ENCODE data around the gene NDUFV1.

Gene NDUFV1

DNA sequence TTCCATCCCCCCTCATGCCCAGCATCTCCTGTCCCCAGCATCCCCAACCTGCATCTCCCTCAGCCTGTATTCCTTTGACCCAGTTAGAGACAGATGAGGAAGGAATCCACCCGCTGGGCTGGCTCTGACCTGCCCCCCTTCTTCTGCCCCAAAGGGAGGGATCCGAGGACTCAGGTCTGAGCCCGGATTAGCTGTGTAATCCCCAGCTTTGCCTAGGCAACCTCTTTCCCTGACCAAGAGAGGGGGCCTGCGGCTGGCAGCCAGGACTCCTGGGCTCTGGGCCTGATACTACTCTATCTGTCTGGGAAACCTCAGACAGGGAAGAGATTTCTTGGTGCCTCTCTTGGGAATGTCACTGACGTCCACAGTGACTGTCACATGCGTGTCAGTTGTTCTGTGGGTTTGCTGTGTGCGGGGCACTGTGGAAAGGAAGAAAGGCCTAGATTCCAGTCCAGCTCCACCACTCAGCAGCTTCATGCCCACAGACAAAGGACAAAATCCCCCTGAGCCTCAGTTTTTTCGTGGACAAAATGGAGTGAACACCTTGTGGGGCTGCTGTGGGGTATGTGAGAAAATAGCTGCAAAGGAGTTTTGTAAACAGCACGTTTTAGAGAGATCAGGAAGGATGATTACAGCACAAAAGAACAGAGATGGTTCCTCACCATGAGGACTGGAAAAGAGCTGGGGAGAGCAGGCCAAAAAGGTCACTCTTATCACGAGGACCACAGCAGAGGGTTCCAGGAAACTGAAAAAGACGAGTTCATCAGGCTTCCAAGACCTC, 1.3 kb upstream of the NDUFV1 start:
- peaks cover 20% of the 10 kb centered on the region for H3K36me3 ChIP-seq (ENCODE audit: control insufficient read depth, low read depth, low read length)
- peaks cover 9% of the 10 kb centered on the region for H3K4me1 ChIP-seq (ENCODE audit: control insufficient read depth, low read depth, low read length)
- no peaks in the 10 kb centered on the region for H3K9me3 ChIP-seq (ENCODE audit: control insufficient read depth, low read depth, low read length)
- no peak overlapping the region for H3K27ac ChIP-seq (ENCODE audit: low read length)
- no peak overlapping the region for H3K9ac ChIP-seq (ENCODE audit: low read length)
- no peak overlapping the region for H3K4me3 ChIP-seq (ENCODE audit: low read length)
- H3K27me3 ChIP-seq (ENCODE audit: control insufficient read depth, insufficient read depth, low read length), result peaks cover 11% of the 10 kb centered on the region

GRCh38 chr11:67606093-67606491, 644 bp upstream of the NDUFV1 start:
- H3K27ac ChIP-seq (ENCODE audit: low read length), result no peak overlapping the region

GRCh38 chr11:67607507-67607906, 771 bp downstream of the NDUFV1 start:
- H3K4me3 ChIP-seq (ENCODE audit: low read length), result peak overlapping the region; percentile 89
- H3K9me3 ChIP-seq (ENCODE audit: control insufficient read depth, low read depth, low read length), result no peaks in the 10 kb centered on the region
- H3K9ac ChIP-seq (ENCODE audit: low read length), result peak overlapping the region; percentile 60
- peaks cover 9% of the 10 kb centered on the region for H3K4me1 ChIP-seq (ENCODE audit: control insufficient read depth, low read depth, low read length)
- H3K36me3 ChIP-seq (ENCODE audit: control insufficient read depth, low read depth, low read length), result peaks cover 25% of the 10 kb centered on the region
- no peak overlapping the region for H3K27ac ChIP-seq (ENCODE audit: low read length)
- peaks cover 11% of the 10 kb centered on the region for H3K27me3 ChIP-seq (ENCODE audit: control insufficient read depth, insufficient read depth, low read length)

More at GRCh38 chr11:67606093-67606491, 644 bp upstream of the NDUFV1 start:
- peaks cover 21% of the 10 kb centered on the region for H3K36me3 ChIP-seq (ENCODE audit: control insufficient read depth, low read depth, low read length)
- H3K9ac ChIP-seq (ENCODE audit: low read length), result peak overlapping the region; percentile 30
- H3K4me1 ChIP-seq (ENCODE audit: control insufficient read depth, low read depth, low read length), result peaks cover 9% of the 10 kb centered on the region
- H3K4me3 ChIP-seq (ENCODE audit: low read length), result peak overlapping the region; percentile 89
- peaks cover 11% of the 10 kb centered on the region for H3K27me3 ChIP-seq (ENCODE audit: control insufficient read depth, insufficient read depth, low read length)
- no peaks in the 10 kb centered on the region for H3K9me3 ChIP-seq (ENCODE audit: control insufficient read depth, low read depth, low read length)

- Histone ChIP-seq H3K9ac (ENCODE audit: low read length) (no peak overlapping the region), H3K27ac (ENCODE audit: low read length) (no peak overlapping the region), H3K9me3 (ENCODE audit: control insufficient read depth, low read depth, low read length) (no peaks in the 10 kb centered on the region), H3K27me3 (ENCODE audit: control insufficient read depth, insufficient read depth, low read length) (peaks cover 11% of the 10 kb centered on the region), H3K36me3 (ENCODE audit: control insufficient read depth, low read depth, low read length) (peaks cover 25% of the 10 kb centered on the region), H3K4me3 (ENCODE audit: low read length) (no peak overlapping the region), H3K4me1 (ENCODE audit: control insufficient read depth, low read depth, low read length) (peaks cover 9% of the 10 kb centered on the region)
Measured at GRCh38 chr11:67608486-67608885, 1.8 kb downstream of the NDUFV1 start.

DNA sequence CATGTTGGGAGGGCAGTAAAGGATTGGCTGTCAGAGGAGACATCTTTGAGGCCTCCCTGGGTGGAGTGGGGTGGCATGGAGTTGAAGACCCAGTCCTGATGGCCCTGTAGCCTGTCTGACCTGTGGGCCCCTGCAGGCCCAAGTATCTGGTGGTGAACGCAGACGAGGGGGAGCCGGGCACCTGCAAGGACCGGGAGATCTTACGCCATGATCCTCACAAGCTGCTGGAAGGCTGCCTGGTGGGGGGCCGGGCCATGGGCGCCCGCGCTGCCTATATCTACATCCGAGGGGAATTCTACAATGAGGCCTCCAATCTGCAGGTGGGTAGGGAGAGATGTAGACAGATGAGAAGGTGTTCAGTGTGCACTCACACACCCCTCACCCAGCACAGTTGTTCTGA, 2.6 kb downstream of the NDUFV1 start:
- H3K4me3 ChIP-seq (ENCODE audit: low read length), result no peak overlapping the region
- peaks cover 11% of the 10 kb centered on the region for H3K4me1 ChIP-seq (ENCODE audit: control insufficient read depth, low read depth, low read length)
- peaks cover 25% of the 10 kb centered on the region for H3K36me3 ChIP-seq (ENCODE audit: control insufficient read depth, low read depth, low read length)
- no peaks in the 10 kb centered on the region for H3K9me3 ChIP-seq (ENCODE audit: control insufficient read depth, low read depth, low read length)
- no peak overlapping the region for H3K27ac ChIP-seq (ENCODE audit: low read length)
- no peak overlapping the region for H3K9ac ChIP-seq (ENCODE audit: low read length)
- peaks cover 11% of the 10 kb centered on the region for H3K27me3 ChIP-seq (ENCODE audit: control insufficient read depth, insufficient read depth, low read length)

DNA sequence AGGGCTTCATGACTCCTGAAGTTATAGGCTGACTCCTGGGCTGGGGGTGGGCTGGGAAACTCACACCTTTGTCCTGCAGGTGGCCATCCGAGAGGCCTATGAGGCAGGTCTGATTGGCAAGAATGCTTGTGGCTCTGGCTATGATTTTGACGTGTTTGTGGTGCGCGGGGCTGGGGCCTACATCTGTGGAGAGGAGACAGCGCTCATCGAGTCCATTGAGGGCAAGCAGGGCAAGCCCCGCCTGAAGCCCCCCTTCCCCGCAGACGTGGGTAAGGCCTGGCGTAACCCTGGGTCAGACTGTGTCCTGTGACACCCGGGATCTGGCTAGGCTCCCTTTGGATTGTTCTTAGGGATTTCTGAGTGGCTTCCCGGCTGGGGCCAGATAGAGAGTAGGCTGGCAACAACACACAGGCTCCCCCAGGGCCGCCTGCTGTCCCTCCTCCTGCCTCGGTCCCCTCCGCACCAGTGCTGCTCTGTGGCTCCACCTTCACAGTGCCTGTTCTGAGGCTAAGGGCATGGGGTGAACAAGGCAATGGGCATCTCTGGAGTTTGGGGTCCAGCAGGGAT, 3.6 kb downstream of the NDUFV1 start:
- Histone ChIP-seq H3K27me3 (ENCODE audit: control insufficient read depth, insufficient read depth, low read length) (peaks cover 8% of the 10 kb centered on the region), H3K27ac (ENCODE audit: low read length) (no peak overlapping the region), H3K4me1 (ENCODE audit: control insufficient read depth, low read depth, low read length) (peaks cover 17% of the 10 kb centered on the region), H3K9ac (ENCODE audit: low read length) (no peak overlapping the region), H3K9me3 (ENCODE audit: control insufficient read depth, low read depth, low read length) (no peaks in the 10 kb centered on the region), H3K36me3 (ENCODE audit: control insufficient read depth, low read depth, low read length) (peaks cover 25% of the 10 kb centered on the region), H3K4me3 (ENCODE audit: low read length) (no peak overlapping the region)

GRCh38 chr11:67611165-67611564, 4.4 kb downstream of the NDUFV1 start:
- H3K4me1 ChIP-seq (ENCODE audit: control insufficient read depth, low read depth, low read length), result peaks cover 12% of the 10 kb centered on the region
- peaks cover under 1% of the 10 kb centered on the region for H3K27me3 ChIP-seq (ENCODE audit: control insufficient read depth, insufficient read depth, low read length)
- no peak overlapping the region for H3K27ac ChIP-seq (ENCODE audit: low read length)
- no peaks in the 10 kb centered on the region for H3K9me3 ChIP-seq (ENCODE audit: control insufficient read depth, low read depth, low read length)
- H3K36me3 ChIP-seq (ENCODE audit: control insufficient read depth, low read depth, low read length), result peaks cover 25% of the 10 kb centered on the region
- H3K4me3 ChIP-seq (ENCODE audit: low read length), result no peak overlapping the region
- no peak overlapping the region for H3K9ac ChIP-seq (ENCODE audit: low read length)

DNA sequence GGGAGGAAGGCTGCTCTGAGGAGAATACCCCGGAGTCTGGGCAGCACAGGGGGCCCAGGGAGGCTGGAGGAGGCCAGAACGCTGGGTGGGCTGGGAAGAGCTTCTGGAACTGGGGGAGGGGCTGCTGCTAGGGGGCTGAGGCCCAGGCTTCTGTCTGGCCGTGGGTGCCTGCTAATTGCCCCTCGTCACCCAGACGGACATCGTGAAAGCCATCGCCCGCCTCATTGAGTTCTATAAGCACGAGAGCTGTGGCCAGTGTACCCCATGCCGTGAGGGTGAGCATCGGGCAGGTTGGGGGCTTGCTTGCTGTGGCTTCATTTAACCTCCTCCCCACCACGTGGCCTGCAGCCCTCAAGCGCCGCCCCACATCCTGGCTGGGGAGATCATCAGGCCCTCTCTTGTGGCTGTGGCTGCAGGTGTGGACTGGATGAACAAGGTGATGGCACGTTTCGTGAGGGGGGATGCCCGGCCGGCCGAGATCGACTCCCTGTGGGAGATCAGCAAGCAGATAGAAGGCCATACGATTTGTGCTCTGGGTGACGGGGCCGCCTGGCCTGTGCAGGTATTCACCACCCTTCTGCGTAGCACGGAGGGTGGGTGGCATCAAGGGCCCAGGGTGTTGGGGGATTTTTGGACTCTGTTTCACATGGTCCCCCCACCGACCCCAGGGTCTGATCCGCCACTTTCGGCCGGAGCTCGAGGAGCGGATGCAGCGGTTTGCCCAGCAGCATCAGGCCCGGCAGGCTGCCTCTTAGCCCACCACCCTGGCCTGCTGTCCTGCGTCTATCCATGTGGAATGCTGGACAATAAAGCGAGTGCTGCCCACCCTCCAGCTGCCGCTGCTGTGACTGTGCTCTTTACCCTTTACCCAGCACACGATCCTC, 5.2 kb downstream of the NDUFV1 start:
- Histone ChIP-seq H3K9me3 (ENCODE audit: control insufficient read depth, low read depth, low read length) (no peaks in the 10 kb centered on the region), H3K36me3 (ENCODE audit: control insufficient read depth, low read depth, low read length) (peaks cover 25% of the 10 kb centered on the region), H3K9ac (ENCODE audit: low read length) (no peak overlapping the region), H3K27ac (ENCODE audit: low read length) (no peak overlapping the region), H3K27me3 (ENCODE audit: control insufficient read depth, insufficient read depth, low read length) (no peaks in the 10 kb centered on the region), H3K4me1 (ENCODE audit: control insufficient read depth, low read depth, low read length) (peaks cover 20% of the 10 kb centered on the region), H3K4me3 (ENCODE audit: low read length) (no peak overlapping the region)

- Histone ChIP-seq H3K36me3 (ENCODE audit: control insufficient read depth, low read depth, low read length) (peaks cover 25% of the 10 kb centered on the region), H3K4me1 (ENCODE audit: control insufficient read depth, low read depth, low read length) (peaks cover 25% of the 10 kb centered on the region), H3K27ac (ENCODE audit: low read length) (no peak overlapping the region)
Measured at GRCh38 chr11:67612751-67613150, 6.0 kb downstream of the NDUFV1 start.

DNA sequence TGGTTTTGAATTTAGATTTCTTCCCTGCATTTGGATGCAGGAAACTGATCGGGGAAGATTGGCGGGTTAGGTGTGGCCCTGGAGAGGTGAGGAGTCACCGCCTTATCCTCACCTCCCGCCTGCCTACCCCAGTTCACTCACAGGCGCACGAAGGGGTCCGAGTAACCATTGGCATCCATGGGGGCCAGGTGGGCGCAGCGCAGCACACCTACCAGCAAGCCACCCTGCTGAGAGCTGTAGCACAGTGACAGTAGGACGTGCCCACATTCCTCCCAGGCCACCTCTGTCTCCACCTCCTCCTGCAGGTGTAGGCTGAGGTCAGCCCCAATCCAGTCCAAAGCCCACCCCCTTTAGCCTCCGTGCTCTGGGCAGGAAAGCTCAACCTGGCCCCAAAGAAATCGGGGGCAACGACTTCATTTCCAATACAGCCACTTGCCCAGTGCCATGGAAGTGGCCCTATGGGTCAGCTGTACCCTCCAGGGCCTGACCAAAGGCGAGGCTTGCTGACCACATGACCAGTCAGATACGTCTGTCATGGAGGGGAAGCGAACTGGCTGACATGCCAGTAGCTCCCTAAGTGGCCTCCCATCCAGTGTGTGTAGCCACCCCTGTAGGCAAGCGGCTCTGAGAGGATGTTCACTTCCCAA, 6.7 kb downstream of the NDUFV1 start:
- no peak overlapping the region for H3K9ac ChIP-seq (ENCODE audit: low read length)

More at GRCh38 chr11:67612751-67613150, 6.0 kb downstream of the NDUFV1 start:
- Histone ChIP-seq H3K9me3 (ENCODE audit: control insufficient read depth, low read depth, low read length) (no peaks in the 10 kb centered on the region), H3K9ac (ENCODE audit: low read length) (no peak overlapping the region), H3K27me3 (ENCODE audit: control insufficient read depth, insufficient read depth, low read length) (peaks cover 6% of the 10 kb centered on the region), H3K4me3 (ENCODE audit: low read length) (no peak overlapping the region)

More for the DNA sequence above, 6.7 kb downstream of the NDUFV1 start:
- H3K36me3 ChIP-seq (ENCODE audit: control insufficient read depth, low read depth, low read length), result peaks cover 25% of the 10 kb centered on the region
- no peak overlapping the region for H3K27ac ChIP-seq (ENCODE audit: low read length)
- H3K4me1 ChIP-seq (ENCODE audit: control insufficient read depth, low read depth, low read length), result peaks cover 28% of the 10 kb centered on the region
- H3K9me3 ChIP-seq (ENCODE audit: control insufficient read depth, low read depth, low read length), result no peaks in the 10 kb centered on the region
- H3K27me3 ChIP-seq (ENCODE audit: control insufficient read depth, insufficient read depth, low read length), result peaks cover 13% of the 10 kb centered on the region
- H3K4me3 ChIP-seq (ENCODE audit: low read length), result no peak overlapping the region
